HL-60/S4 treated with phorbol 12-myristate 13-acetate at 8.2 ng/mL for 4 days and 3 days (cell line): ENCODE results near the gene ZDBF2.
"Not testable (repeated sequence)": the region's sequence is repeated elsewhere in the genome, so short reads cannot be mapped to it uniquely, and the experiment has no call there.

Experiments used
- in situ Hi-C: fragments of 300-500 bp; cut with MboI; formaldehyde crosslinking; loops from 2 replicates; pipeline ENCODE4 v1.15.0; 2022; ENCODE audit warnings: low sequenced_read_pairs

Gene ZDBF2

GRCh38 chr2:206316141-206316540, 41.7 kb downstream of the ZDBF2 start:
- in situ Hi-C loops = no loop called here

GRCh38 chr2:206323033-206323432, 48.6 kb downstream of the ZDBF2 start:
- in situ Hi-C loops = no loop called here

- in situ Hi-C loops = no loop called here
Measured at GRCh38 chr2:206323486-206323885, 49.0 kb downstream of the ZDBF2 start.

- in situ Hi-C loops = no loop called here
Measured at GRCh38 chr2:206324869-206325268, 50.4 kb downstream of the ZDBF2 start.

GRCh38 chr2:206328974-206329373, 54.5 kb downstream of the ZDBF2 start:
- in situ Hi-C loops = no loop called here

GRCh38 chr2:206336861-206337260, 62.4 kb downstream of the ZDBF2 start:
- in situ Hi-C loops = no loop called here

- in situ Hi-C loops = no loop called here
Measured at GRCh38 chr2:206337956-206338355, 63.5 kb downstream of the ZDBF2 start.

GRCh38 chr2:206341396-206341795, 66.9 kb downstream of the ZDBF2 start:
- in situ Hi-C loops = no loop called here

- in situ Hi-C loops = no loop called here
Measured at GRCh38 chr2:206343144-206343543, 68.7 kb downstream of the ZDBF2 start.

GRCh38 chr2:206343816-206344215, 69.4 kb downstream of the ZDBF2 start:
- in situ Hi-C loops = no loop called here

- in situ Hi-C loops = no loop called here
Measured at GRCh38 chr2:206345606-206346005, 71.1 kb downstream of the ZDBF2 start.

GRCh38 chr2:206349375-206349774, 74.9 kb downstream of the ZDBF2 start:
- in situ Hi-C loops = no loop called here

GRCh38 chr2:206352571-206352970, 78.1 kb downstream of the ZDBF2 start:
- in situ Hi-C loops = no loop called here

GRCh38 chr2:206353685-206354084, 79.2 kb downstream of the ZDBF2 start:
- in situ Hi-C loops = no loop called here

GRCh38 chr2:206354129-206354528, 79.7 kb downstream of the ZDBF2 start:
- in situ Hi-C loops = no loop called here

- in situ Hi-C loops = not testable (repeated sequence)
Measured at GRCh38 chr2:206356840-206357239, 82.4 kb downstream of the ZDBF2 start.

GRCh38 chr2:206360840-206361239, 86.4 kb downstream of the ZDBF2 start:
- in situ Hi-C loops = not testable (repeated sequence)

- in situ Hi-C loops = no loop called here
Measured at GRCh38 chr2:206361407-206362045, 87.1 kb downstream of the ZDBF2 start.
